ENCODE results near the gene SNX25. TPM values are rescaled to one million over a fixed set of nuclear protein-coding genes. Genes with fewer than 3 reads are reported as not detected.

The SNX25 gene
- total and polyA plus RNA-seq, 2 donors (not counting 1 experiment from before 2014, with no cell fraction given) = 12.0 to 77.6 TPM

DNA sequence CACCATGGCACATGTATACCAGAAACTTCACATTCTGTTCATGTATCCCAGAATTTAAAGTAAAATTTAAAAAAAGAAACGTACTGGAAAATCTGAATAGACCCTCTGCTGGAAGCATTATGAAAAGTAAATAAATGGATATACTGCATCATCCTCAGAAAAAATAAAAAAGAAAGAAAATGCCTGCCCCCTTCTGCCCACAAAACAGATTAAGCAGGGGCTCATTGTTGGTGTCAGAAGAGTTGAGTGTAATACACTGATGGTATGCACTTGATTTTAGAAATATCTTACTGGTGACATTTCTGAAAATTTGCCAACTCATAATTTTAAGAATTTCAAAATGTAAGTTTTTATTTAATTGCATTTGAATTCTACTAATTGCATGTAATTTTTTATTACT lies 108.5 kb downstream of the SNX25 start:
- peaks cover 4% of the 10 kb centered on the region for H3K79me2 ChIP-seq (ENCODE audit: control insufficient read depth, insufficient read depth, low read length)
- no peaks in the 10 kb centered on the region for H3K27me3 ChIP-seq (replicated peaks in 1 of 4; ENCODE audit: control extremely low read depth in 1 of 4, control insufficient read depth in 3 of 4, insufficient read depth in 4 of 4, low read length in 3 of 4)
- ATAC-seq (ENCODE audit: low read depth) (no peak), DNase-seq (no peak)
- H3K9ac ChIP-seq (ENCODE audit: low read length) = no peak overlapping the region
- no peak for TF ChIP-seq EZH2 (IDR thresholded peaks at IDR 0.05; ENCODE audit: borderline replicate concordance, insufficient read depth, low read depth, low read length, poor library complexity, severe bottlenecking)
- TF ChIP-seq, protein P1, sequence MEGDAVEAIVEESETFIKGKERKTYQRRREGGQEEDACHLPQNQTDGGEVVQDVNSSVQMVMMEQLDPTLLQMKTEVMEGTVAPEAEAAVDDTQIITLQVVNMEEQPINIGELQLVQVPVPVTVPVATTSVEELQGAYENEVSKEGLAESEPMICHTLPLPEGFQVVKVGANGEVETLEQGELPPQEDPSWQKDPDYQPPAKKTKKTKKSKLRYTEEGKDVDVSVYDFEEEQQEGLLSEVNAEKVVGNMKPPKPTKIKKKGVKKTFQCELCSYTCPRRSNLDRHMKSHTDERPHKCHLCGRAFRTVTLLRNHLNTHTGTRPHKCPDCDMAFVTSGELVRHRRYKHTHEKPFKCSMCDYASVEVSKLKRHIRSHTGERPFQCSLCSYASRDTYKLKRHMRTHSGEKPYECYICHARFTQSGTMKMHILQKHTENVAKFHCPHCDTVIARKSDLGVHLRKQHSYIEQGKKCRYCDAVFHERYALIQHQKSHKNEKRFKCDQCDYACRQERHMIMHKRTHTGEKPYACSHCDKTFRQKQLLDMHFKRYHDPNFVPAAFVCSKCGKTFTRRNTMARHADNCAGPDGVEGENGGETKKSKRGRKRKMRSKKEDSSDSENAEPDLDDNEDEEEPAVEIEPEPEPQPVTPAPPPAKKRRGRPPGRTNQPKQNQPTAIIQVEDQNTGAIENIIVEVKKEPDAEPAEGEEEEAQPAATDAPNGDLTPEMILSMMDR (IDR thresholded peaks at IDR 0.05) = no peak
- Mint-ChIP-seq H3K9me3 (ENCODE audit: insufficient read depth) (no peaks in the 10 kb centered on the region), H3K4me3 (no peak overlapping the region), H3K27me3 (no peaks in the 10 kb centered on the region), H3K27ac (no peak overlapping the region), H3K4me1 (no peaks in the 10 kb centered on the region)
- H3K4me1 ChIP-seq (ENCODE audit: control insufficient read depth in 2 of 2, insufficient read depth in 2 of 2, low read length in 2 of 2) = no peaks in the 10 kb centered on the region
- intact Hi-C loops (cut with micrococcal nuclease) = no loop called here
- peaks cover 14 to 52% of the 10 kb centered on the region in 2 experiments for H3K36me3 ChIP-seq (replicated peaks in 1 of 2; ENCODE audit: control extremely low read depth in 1 of 2, control insufficient read depth in 1 of 2, extremely low read depth in 1 of 2, insufficient read depth in 2 of 2, low read length in 1 of 2)
- no peak overlapping the region for H3K27ac ChIP-seq (ENCODE audit: low read length in 2 of 2)
- no CpG with 5 or more reads among the region's 1 CpG for WGBS (ENCODE audit: insufficient coverage)
- CTCF ChIA-PET = no interaction called here
- H3K4me2 ChIP-seq (replicated peaks; ENCODE audit: low read depth, low read length, poor library complexity, severe bottlenecking) = no peak overlapping the region
- H3K4me3 ChIP-seq (ENCODE audit: control extremely low read depth in 1 of 5, extremely low read depth in 1 of 5, insufficient read depth in 1 of 5, low read depth in 2 of 5, low read length in 4 of 5) = no peak overlapping the region
- H3K9me3 ChIP-seq (ENCODE audit: control extremely low read depth in 1 of 3, control insufficient read depth in 2 of 3, insufficient read depth in 1 of 3, low read length in 2 of 3) = no peaks in the 10 kb centered on the region
- no peaks in the 10 kb centered on the region for H4K20me1 ChIP-seq (ENCODE audit: control insufficient read depth, insufficient read depth, low read length, poor library complexity, severe bottlenecking)
- H2AFZ ChIP-seq (ENCODE audit: insufficient read depth, low read depth, low read length, poor library complexity, severe bottlenecking) = no peak overlapping the region
- POLR2A ChIA-PET = no interaction called here

DNA sequence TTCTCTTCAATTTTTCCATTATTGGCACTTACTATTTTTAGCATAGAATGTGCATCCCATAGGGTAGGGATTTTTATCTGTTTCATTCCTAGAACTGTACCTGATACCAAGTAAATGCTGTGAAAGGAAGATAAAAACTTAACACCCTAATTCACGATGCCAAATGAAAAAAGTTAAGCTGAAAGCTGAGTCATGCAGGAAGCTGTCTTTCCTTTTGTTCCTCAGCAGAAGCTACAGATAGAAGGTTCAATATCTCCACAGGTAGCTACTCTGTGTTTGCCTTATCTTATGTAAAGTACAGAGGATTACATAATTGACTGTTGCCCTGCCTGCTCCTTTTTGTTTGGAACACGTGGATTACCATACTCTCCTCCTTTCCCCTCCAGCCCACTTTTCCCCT lies 109.3 kb downstream of the SNX25 start:
- Histone ChIP-seq H3K4me2 (replicated peaks; ENCODE audit: low read depth, low read length, poor library complexity, severe bottlenecking) (no peak overlapping the region), H4K20me1 (ENCODE audit: control insufficient read depth, insufficient read depth, low read length, poor library complexity, severe bottlenecking) (no peaks in the 10 kb centered on the region)

More for the DNA sequence above, 109.3 kb downstream of the SNX25 start:
- CTCF ChIA-PET = no interaction called here
- no peak for DNase-seq
- peaks cover 4% of the 10 kb centered on the region for H3K79me2 ChIP-seq (ENCODE audit: control insufficient read depth, insufficient read depth, low read length)
- ATAC-seq (ENCODE audit: low read depth) = no peak
- no peak overlapping the region for H3K9ac ChIP-seq (ENCODE audit: low read length)
- no peak overlapping the region for H3K27ac Mint-ChIP-seq
- no peaks in the 10 kb centered on the region for H3K9me3 ChIP-seq (ENCODE audit: control extremely low read depth in 1 of 3, control insufficient read depth in 2 of 3, insufficient read depth in 1 of 3, low read length in 2 of 3)
- H3K4me1 Mint-ChIP-seq = no peaks in the 10 kb centered on the region
- no peak overlapping the region for H3K4me3 Mint-ChIP-seq
- H3K4me1 ChIP-seq (ENCODE audit: control insufficient read depth in 2 of 2, insufficient read depth in 2 of 2, low read length in 2 of 2) = no peaks in the 10 kb centered on the region
- no peaks in the 10 kb centered on the region for H3K27me3 ChIP-seq (replicated peaks in 1 of 4; ENCODE audit: control extremely low read depth in 1 of 4, control insufficient read depth in 3 of 4, insufficient read depth in 4 of 4, low read length in 3 of 4)
- no peaks in the 10 kb centered on the region for H3K9me3 Mint-ChIP-seq (ENCODE audit: insufficient read depth)
- H2AFZ ChIP-seq (ENCODE audit: insufficient read depth, low read depth, low read length, poor library complexity, severe bottlenecking) = no peak overlapping the region
- no peak for TF ChIP-seq EZH2 (IDR thresholded peaks at IDR 0.05; ENCODE audit: borderline replicate concordance, insufficient read depth, low read depth, low read length, poor library complexity, severe bottlenecking)
- TF ChIP-seq, protein P1 (IDR thresholded peaks at IDR 0.05) = no peak
- peaks cover 17 to 53% of the 10 kb centered on the region in 2 experiments for H3K36me3 ChIP-seq (replicated peaks in 1 of 2; ENCODE audit: control extremely low read depth in 1 of 2, control insufficient read depth in 1 of 2, extremely low read depth in 1 of 2, insufficient read depth in 2 of 2, low read length in 1 of 2)
- POLR2A ChIA-PET = no interaction called here
- intact Hi-C loops (cut with micrococcal nuclease) = no loop called here
- H3K27ac ChIP-seq (ENCODE audit: low read length in 2 of 2) = no peak overlapping the region
- no peak overlapping the region for H3K4me3 ChIP-seq (ENCODE audit: control extremely low read depth in 1 of 5, extremely low read depth in 1 of 5, insufficient read depth in 1 of 5, low read depth in 2 of 5, low read length in 4 of 5)
- no CpG with 5 or more reads among the region's 2 CpGs for WGBS (ENCODE audit: insufficient coverage)
- H3K27me3 Mint-ChIP-seq = no peaks in the 10 kb centered on the region

Measured in B cell (primary cell).